Activated B cell treated with CpG ODN at 0.5 μM for 24 hours (primary cell): ENCODE data around the gene CACNA2D3. TPM values are rescaled to one million over a fixed set of nuclear protein-coding genes. Genes with fewer than 3 reads are reported as not detected.

Source experiments
- ATAC-seq: fragments of 200-7000 bp; cut with Tn5 transposase; one replicate; pipeline ENCODE4 v1.10.0; 2021; ENCODE audit warnings: low read depth, mild to moderate bottlenecking, moderate library complexity
- CTCF ChIA-PET: fragments of 350-600 bp; sonication (Branson Sonifier 250); formaldehyde crosslinking; loops from one replicate; lab custom pipeline; 2021; ENCODE audit warnings: antibody characterized with exemption; lab: Charles Lee
- POLR2A ChIA-PET: fragments of 350-600 bp; sonication (Branson Sonifier 250); formaldehyde crosslinking; loops from one replicate; lab custom pipeline; 2021; ENCODE audit warnings: antibody characterized with exemption; lab: Charles Lee
- DNase-seq: peaks from one replicate; pipeline ENCODE4 v3.0.0; 2022
- H3K27ac Mint-ChIP-seq: one replicate; pipeline ENCODE4 v1.8.0; 2020; ENCODE audit warnings: mixed read lengths
- H3K27me3 Mint-ChIP-seq: one replicate; pipeline ENCODE4 v1.8.0; 2021; ENCODE audit warnings: mixed read lengths
- H3K36me3 Mint-ChIP-seq: one replicate; pipeline ENCODE4 v1.8.0; 2021; ENCODE audit warnings: low read depth, mixed read lengths
- H3K4me1 Mint-ChIP-seq: one replicate; pipeline ENCODE4 v1.8.0; 2021; ENCODE audit warnings: mixed read lengths
- H3K4me3 Mint-ChIP-seq: one replicate; pipeline ENCODE4 v1.8.0; 2020; ENCODE audit warnings: mild to moderate bottlenecking, mixed read lengths
- H3K9me3 Mint-ChIP-seq: one replicate; pipeline ENCODE4 v1.8.0; 2020; ENCODE audit warnings: mixed read lengths
- CTCF ChIP-seq: fragments of 200-600 bp; IDR thresholded peaks from one replicate; pipeline ENCODE4 v1.8.0; 2022; ENCODE audit warnings: antibody characterized with exemption, mild to moderate bottlenecking
- intact Hi-C: fragments of 100-400 bp; cut with micrococcal nuclease; formaldehyde crosslinking; loops from one replicate; pipeline ENCODE4 v1.15.1; 2024
- total RNA-seq: library from RNA; stranded (reverse); gene quantifications from 2 replicates; pipeline ENCODE4 v1.2.3, GENCODE V29; 2022

The CACNA2D3 gene
- total RNA-seq, 1 donor from 2014 or later: not detected

GRCh38 chr3:54131026-54131605 is 8.8 kb downstream of the CACNA2D3 start:
- H3K27me3 Mint-ChIP-seq: peaks cover 4% of the 10 kb centered on the region
- H3K36me3 Mint-ChIP-seq: no peaks in the 10 kb centered on the region
- no peak overlapping the region for H3K27ac Mint-ChIP-seq
- ChIA-PET CTCF (no interaction called here), POLR2A (no interaction called here)
- ATAC-seq (no peak), DNase-seq (no peak)
- H3K9me3 Mint-ChIP-seq: no peaks in the 10 kb centered on the region
- no peak for TF ChIP-seq CTCF
- H3K4me1 Mint-ChIP-seq: no peaks in the 10 kb centered on the region
- no peak overlapping the region for H3K4me3 Mint-ChIP-seq
- intact Hi-C loops: no loop called here

- H3K27ac Mint-ChIP-seq: no peak overlapping the region
- TF ChIP-seq CTCF: no peak
- no peaks in the 10 kb centered on the region for H3K9me3 Mint-ChIP-seq
- H3K4me1 Mint-ChIP-seq: no peaks in the 10 kb centered on the region
- H3K36me3 Mint-ChIP-seq: no peaks in the 10 kb centered on the region
- no peak for ATAC-seq
- CTCF ChIA-PET: no interaction called here
- H3K4me3 Mint-ChIP-seq: no peak overlapping the region
- intact Hi-C loops: no loop called here
- POLR2A ChIA-PET: no interaction called here
- peaks cover 4% of the 10 kb centered on the region for H3K27me3 Mint-ChIP-seq
- no peak for DNase-seq
Observed at GRCh38 chr3:54131890-54132289, 9.5 kb downstream of the CACNA2D3 start.

GRCh38 chr3:54132685-54133084 is 10.3 kb downstream of the CACNA2D3 start:
- no peak for TF ChIP-seq CTCF
- Mint-ChIP-seq H3K27ac (no peak overlapping the region), H3K4me1 (no peaks in the 10 kb centered on the region), H3K36me3 (no peaks in the 10 kb centered on the region), H3K4me3 (no peak overlapping the region), H3K9me3 (no peaks in the 10 kb centered on the region), H3K27me3 (peaks cover 4% of the 10 kb centered on the region)
- ATAC-seq (no peak), DNase-seq (no peak)
- ChIA-PET CTCF (no interaction called here), POLR2A (no interaction called here)
- intact Hi-C loops: no loop called here

GRCh38 chr3:54133196-54133595 is 10.8 kb downstream of the CACNA2D3 start:
- no peak for DNase-seq
- POLR2A ChIA-PET: no interaction called here
- CTCF ChIA-PET: no interaction called here
- intact Hi-C loops: no loop called here
- Mint-ChIP-seq H3K4me3 (no peak overlapping the region), H3K9me3 (no peaks in the 10 kb centered on the region), H3K36me3 (no peaks in the 10 kb centered on the region), H3K27me3 (peaks cover 2% of the 10 kb centered on the region), H3K27ac (no peak overlapping the region), H3K4me1 (no peaks in the 10 kb centered on the region)
- no peak for ATAC-seq
- no peak for TF ChIP-seq CTCF

- ChIA-PET CTCF (no interaction called here), POLR2A (no interaction called here)
- no peak for TF ChIP-seq CTCF
- Mint-ChIP-seq H3K27ac (no peak overlapping the region), H3K9me3 (no peaks in the 10 kb centered on the region), H3K27me3 (peaks cover 2% of the 10 kb centered on the region), H3K4me3 (no peak overlapping the region), H3K36me3 (no peaks in the 10 kb centered on the region), H3K4me1 (no peaks in the 10 kb centered on the region)
- DNase-seq (no peak), ATAC-seq (no peak)
- intact Hi-C loops: no loop called here
Observed at GRCh38 chr3:54134155-54134554, 11.8 kb downstream of the CACNA2D3 start.
